HPDE6-E6E7 (cell line): ENCODE measurements around the gene ANGPTL2.
A peak's percentile ranks its signal among the peaks of the same experiment; 100 is the strongest.

ENCODE experiments used
- DNase-seq: peaks from one replicate; pipeline ENCODE4 v3.0.0; 2011; ENCODE audit warnings: missing footprints; ENCODE audit errors: extremely low spot score

Gene ANGPTL2

GRCh38 chr9:127136081-127136879 is 13.8 kb upstream of the ANGPTL2 start:
- DNase-seq, result no peak

GRCh38 chr9:127135056-127135745 is 12.8 kb upstream of the ANGPTL2 start:
- no peak for DNase-seq

- DNase-seq, result no peak
These were observed 11.3 kb upstream of the ANGPTL2 start for GRCh38 chr9:127133739-127134167.

GRCh38 chr9:127132921-127133647 is 10.6 kb upstream of the ANGPTL2 start:
- DNase-seq, result no peak

GRCh38 chr9:127132375-127132774 is 9.9 kb upstream of the ANGPTL2 start:
- no peak for DNase-seq

- DNase-seq, result no peak
These were observed 9.4 kb upstream of the ANGPTL2 start for GRCh38 chr9:127131871-127132270.

- peak; percentile 69 for DNase-seq
These were observed 8.5 kb upstream of the ANGPTL2 start for GRCh38 chr9:127130661-127131538.

GRCh38 chr9:127130235-127130634 is 7.8 kb upstream of the ANGPTL2 start:
- no peak for DNase-seq

GRCh38 chr9:127129718-127130085 is 7.3 kb upstream of the ANGPTL2 start:
- no peak for DNase-seq

- DNase-seq, result no peak
These were observed 6.8 kb upstream of the ANGPTL2 start for GRCh38 chr9:127129073-127129717.

- no peak for DNase-seq
These were observed 6.1 kb upstream of the ANGPTL2 start for GRCh38 chr9:127128341-127129072.

GRCh38 chr9:127126971-127127370 is 4.5 kb upstream of the ANGPTL2 start:
- DNase-seq, result no peak

- DNase-seq, result no peak
These were observed 2.4 kb upstream of the ANGPTL2 start for GRCh38 chr9:127124792-127125191.

- no peak for DNase-seq
These were observed 1.7 kb upstream of the ANGPTL2 start for GRCh38 chr9:127124111-127124531.

GRCh38 chr9:127123064-127123890 is 842 bp upstream of the ANGPTL2 start:
- no peak for DNase-seq

GRCh38 chr9:127121628-127122175 is 733 bp downstream of the ANGPTL2 start:
- no peak for DNase-seq

- no peak for DNase-seq
These were observed 3.1 kb downstream of the ANGPTL2 start for GRCh38 chr9:127119320-127119709.

- DNase-seq, result no peak
These were observed 3.7 kb downstream of the ANGPTL2 start for GRCh38 chr9:127118597-127119319.
